ENCODE results near the gene KCNQ5.

The KCNQ5 gene

GRCh38 chr6:72733045-72733444 is 111.2 kb downstream of the KCNQ5 start:
- no peak overlapping the region for H3K23ac ChIP-seq (ENCODE audit: low read depth, low read length, poor library complexity)
- H3K4me2 ChIP-seq (ENCODE audit: insufficient read depth, low read length, poor library complexity, severe bottlenecking) = no peak overlapping the region
- no peak overlapping the region for H3K27ac ChIP-seq (replicated peaks; ENCODE audit: low read length)
- no peak overlapping the region for H3K14ac ChIP-seq (ENCODE audit: low read length)
- no CpG with 5 or more reads among the region's 2 CpGs for WGBS, 2 donors (ENCODE audit: extremely low coverage in 2 of 2, insufficient read length in 2 of 2, insufficient replicate concordance in 1 of 2)
- no peak overlapping the region for H3K4ac ChIP-seq (ENCODE audit: low read length)
- DNase-seq (ENCODE audit: low spot score) = no peak
- H2BK12ac ChIP-seq (ENCODE audit: low read length) = no peak overlapping the region
- H2BK5ac ChIP-seq (ENCODE audit: low read length) = no peak overlapping the region
- no peak overlapping the region for H2BK120ac ChIP-seq (ENCODE audit: low read depth, low read length)
- no peak overlapping the region for H2BK15ac ChIP-seq (ENCODE audit: low read length)
- no peak overlapping the region for H2AFZ ChIP-seq (ENCODE audit: low read length)
- no peaks in the 10 kb centered on the region for H3K4me1 ChIP-seq (ENCODE audit: control insufficient read depth in 2 of 2, insufficient read depth in 1 of 2, low read depth in 1 of 2, low read length in 2 of 2)
- H2AK5ac ChIP-seq (ENCODE audit: low read depth, low read length) = no peak overlapping the region
- H3K18ac ChIP-seq (ENCODE audit: low read length) = no peak overlapping the region
- H3K4me3 ChIP-seq (ENCODE audit: low read length in 2 of 2) = no peak overlapping the region
- no peak overlapping the region for H3K9ac ChIP-seq (ENCODE audit: low read depth, low read length, poor library complexity)
- no peak overlapping the region for H4K91ac ChIP-seq (ENCODE audit: low read depth, low read length, poor library complexity)
- no peaks in the 10 kb centered on the region for H3K79me1 ChIP-seq (ENCODE audit: low read depth, low read length)
- no peaks in the 10 kb centered on the region for H3K36me3 ChIP-seq (replicated peaks in 1 of 2; ENCODE audit: control insufficient read depth in 2 of 2, insufficient read depth in 2 of 2, low read length in 2 of 2)
- no peaks in the 10 kb centered on the region for H3K27me3 ChIP-seq (ENCODE audit: control insufficient read depth in 3 of 3, insufficient read depth in 3 of 3, low read depth in 1 of 3, low read length in 3 of 3)
- no peak overlapping the region for H4K8ac ChIP-seq (ENCODE audit: low read depth, low read length)
- H3K9me3 ChIP-seq (replicated peaks in 1 of 2; ENCODE audit: control insufficient read depth in 2 of 2, insufficient read depth in 1 of 2, low read depth in 1 of 2, low read length in 2 of 2) = no peaks in the 10 kb centered on the region

- no peaks in the 10 kb centered on the region for H3K9me3 ChIP-seq (replicated peaks in 1 of 2; ENCODE audit: control insufficient read depth in 2 of 2, insufficient read depth in 1 of 2, low read depth in 1 of 2, low read length in 2 of 2)
- no peak overlapping the region for H4K91ac ChIP-seq (ENCODE audit: low read depth, low read length, poor library complexity)
- no peak overlapping the region for H2AK5ac ChIP-seq (ENCODE audit: low read depth, low read length)
- no peaks in the 10 kb centered on the region for H3K36me3 ChIP-seq (replicated peaks in 1 of 2; ENCODE audit: control insufficient read depth in 2 of 2, insufficient read depth in 2 of 2, low read length in 2 of 2)
- H2BK120ac ChIP-seq (ENCODE audit: low read depth, low read length) = no peak overlapping the region
- H3K79me1 ChIP-seq (ENCODE audit: low read depth, low read length) = no peaks in the 10 kb centered on the region
- H3K4me2 ChIP-seq (ENCODE audit: insufficient read depth, low read length, poor library complexity, severe bottlenecking) = no peak overlapping the region
- H2AFZ ChIP-seq (ENCODE audit: low read length) = no peak overlapping the region
- H3K4me3 ChIP-seq (ENCODE audit: low read length in 2 of 2) = no peak overlapping the region
- H2BK5ac ChIP-seq (ENCODE audit: low read length) = no peak overlapping the region
- no peak overlapping the region for H3K9ac ChIP-seq (ENCODE audit: low read depth, low read length, poor library complexity)
- no peak for DNase-seq (ENCODE audit: low spot score)
- H3K14ac ChIP-seq (ENCODE audit: low read length) = no peak overlapping the region
- no peak overlapping the region for H3K18ac ChIP-seq (ENCODE audit: low read length)
- no peak overlapping the region for H3K23ac ChIP-seq (ENCODE audit: low read depth, low read length, poor library complexity)
- no CpG with 5 or more reads among the region's 4 CpGs for WGBS, 2 donors (ENCODE audit: extremely low coverage in 2 of 2, insufficient read length in 2 of 2, insufficient replicate concordance in 1 of 2)
- H3K27ac ChIP-seq (replicated peaks; ENCODE audit: low read length) = no peak overlapping the region
- no peaks in the 10 kb centered on the region for H3K4me1 ChIP-seq (ENCODE audit: control insufficient read depth in 2 of 2, insufficient read depth in 1 of 2, low read depth in 1 of 2, low read length in 2 of 2)
- H2BK12ac ChIP-seq (ENCODE audit: low read length) = no peak overlapping the region
- no peak overlapping the region for H4K8ac ChIP-seq (ENCODE audit: low read depth, low read length)
- no peaks in the 10 kb centered on the region for H3K27me3 ChIP-seq (ENCODE audit: control insufficient read depth in 3 of 3, insufficient read depth in 3 of 3, low read depth in 1 of 3, low read length in 3 of 3)
- H2BK15ac ChIP-seq (ENCODE audit: low read length) = no peak overlapping the region
- no peak overlapping the region for H3K4ac ChIP-seq (ENCODE audit: low read length)
Observed at GRCh38 chr6:72738091-72738490, 116.2 kb downstream of the KCNQ5 start.

GRCh38 chr6:72739368-72739779 is 117.5 kb downstream of the KCNQ5 start:
- H3K4ac ChIP-seq (ENCODE audit: low read length) = no peak overlapping the region
- WGBS, 2 donors (ENCODE audit: extremely low coverage in 2 of 2, insufficient read length in 2 of 2, insufficient replicate concordance in 1 of 2) = no CpG with 5 or more reads among the region's 3 CpGs

GRCh38 chr6:72740135-72740534 is 118.3 kb downstream of the KCNQ5 start:
- Histone ChIP-seq H2BK12ac (ENCODE audit: low read length) (no peak overlapping the region), H3K79me1 (ENCODE audit: low read depth, low read length) (no peaks in the 10 kb centered on the region), H3K27ac (replicated peaks; ENCODE audit: low read length) (no peak overlapping the region), H2BK5ac (ENCODE audit: low read length) (no peak overlapping the region), H2BK120ac (ENCODE audit: low read depth, low read length) (no peak overlapping the region), H3K14ac (ENCODE audit: low read length) (no peak overlapping the region), H3K4ac (ENCODE audit: low read length) (no peak overlapping the region), H2AK5ac (ENCODE audit: low read depth, low read length) (no peak overlapping the region), H2BK15ac (ENCODE audit: low read length) (no peak overlapping the region), H2AFZ (ENCODE audit: low read length) (no peak overlapping the region), H3K4me3 (ENCODE audit: low read length in 2 of 2) (no peak overlapping the region), H3K4me2 (ENCODE audit: insufficient read depth, low read length, poor library complexity, severe bottlenecking) (no peak overlapping the region), H3K9ac (ENCODE audit: low read depth, low read length, poor library complexity) (no peak overlapping the region), H3K36me3 (replicated peaks in 1 of 2; ENCODE audit: control insufficient read depth in 2 of 2, insufficient read depth in 2 of 2, low read length in 2 of 2) (no peaks in the 10 kb centered on the region), H3K4me1 (ENCODE audit: control insufficient read depth in 2 of 2, insufficient read depth in 1 of 2, low read depth in 1 of 2, low read length in 2 of 2) (no peaks in the 10 kb centered on the region), H3K27me3 (ENCODE audit: control insufficient read depth in 3 of 3, insufficient read depth in 3 of 3, low read depth in 1 of 3, low read length in 3 of 3) (no peaks in the 10 kb centered on the region), H4K91ac (ENCODE audit: low read depth, low read length, poor library complexity) (no peak overlapping the region), H3K23ac (ENCODE audit: low read depth, low read length, poor library complexity) (no peak overlapping the region), H3K18ac (ENCODE audit: low read length) (no peak overlapping the region), H3K9me3 (replicated peaks in 1 of 2; ENCODE audit: control insufficient read depth in 2 of 2, insufficient read depth in 1 of 2, low read depth in 1 of 2, low read length in 2 of 2) (no peaks in the 10 kb centered on the region), H4K8ac (ENCODE audit: low read depth, low read length) (no peak overlapping the region)
- no peak for DNase-seq (ENCODE audit: low spot score)
- WGBS, 2 donors (ENCODE audit: extremely low coverage in 2 of 2, insufficient read length in 2 of 2, insufficient replicate concordance in 1 of 2) = no CpG with 5 or more reads among the region's 2 CpGs

More at GRCh38 chr6:72739368-72739779, 117.5 kb downstream of the KCNQ5 start:
- Histone ChIP-seq H2BK15ac (ENCODE audit: low read length) (no peak overlapping the region), H2BK12ac (ENCODE audit: low read length) (no peak overlapping the region), H2BK5ac (ENCODE audit: low read length) (no peak overlapping the region), H2AFZ (ENCODE audit: low read length) (no peak overlapping the region), H3K23ac (ENCODE audit: low read depth, low read length, poor library complexity) (no peak overlapping the region), H2BK120ac (ENCODE audit: low read depth, low read length) (no peak overlapping the region), H3K36me3 (replicated peaks in 1 of 2; ENCODE audit: control insufficient read depth in 2 of 2, insufficient read depth in 2 of 2, low read length in 2 of 2) (no peaks in the 10 kb centered on the region), H4K8ac (ENCODE audit: low read depth, low read length) (no peak overlapping the region), H3K27ac (replicated peaks; ENCODE audit: low read length) (no peak overlapping the region), H3K4me2 (ENCODE audit: insufficient read depth, low read length, poor library complexity, severe bottlenecking) (no peak overlapping the region), H3K4me1 (ENCODE audit: control insufficient read depth in 2 of 2, insufficient read depth in 1 of 2, low read depth in 1 of 2, low read length in 2 of 2) (no peaks in the 10 kb centered on the region), H3K14ac (ENCODE audit: low read length) (no peak overlapping the region), H3K79me1 (ENCODE audit: low read depth, low read length) (no peaks in the 10 kb centered on the region), H3K18ac (ENCODE audit: low read length) (no peak overlapping the region), H3K4me3 (ENCODE audit: low read length in 2 of 2) (no peak overlapping the region), H3K27me3 (ENCODE audit: control insufficient read depth in 3 of 3, insufficient read depth in 3 of 3, low read depth in 1 of 3, low read length in 3 of 3) (no peaks in the 10 kb centered on the region), H2AK5ac (ENCODE audit: low read depth, low read length) (no peak overlapping the region), H4K91ac (ENCODE audit: low read depth, low read length, poor library complexity) (no peak overlapping the region), H3K9me3 (replicated peaks in 1 of 2; ENCODE audit: control insufficient read depth in 2 of 2, insufficient read depth in 1 of 2, low read depth in 1 of 2, low read length in 2 of 2) (no peaks in the 10 kb centered on the region), H3K9ac (ENCODE audit: low read depth, low read length, poor library complexity) (no peak overlapping the region)
- no peak for DNase-seq (ENCODE audit: low spot score)
